K562 (cell line): ENCODE results near the gene CEP135. TPM values are rescaled to one million over a fixed set of nuclear protein-coding genes. Genes with fewer than 3 reads are reported as not detected.
A peak's percentile ranks its signal among the peaks of the same experiment; 100 is the strongest.
"Not testable (repeated sequence)": the region's sequence is repeated elsewhere in the genome, so short reads cannot be mapped to it uniquely, and the experiment has no call there.

Experiments used
- ATAC-seq: fragments of 200-7000 bp; cut with Tn5 transposase; 3 replicates; pipeline ENCODE4 v1.9.1; 2020; ENCODE audit warnings: moderate library complexity
- BruUV-seq: library from RNA; stranded (reverse); fragments of 400-500 nt; replicated peaks from 2 replicates; lab custom pipeline; 2021; lab: Mats Ljungman, UMichigan
- CTCF ChIA-PET: fragments of 300-600 bp; formaldehyde crosslinking; extraction: SDS; loops from one replicate; lab custom pipeline; 2021; ENCODE audit warnings: low intra/inter-chr PET ratio; lab: Yijun Ruan, JAX
- POLR2A ChIA-PET: fragments of 300-600, 350-650 bp; sonication (Branson Sonifier 250); formaldehyde crosslinking; extraction: SDS; loops from one replicate; lab custom pipeline; 2021; ENCODE audit warnings: antibody characterized with exemption, inconsistent platforms; lab: Yijun Ruan, JAX
- DNase-seq, 4 experiments: peaks; one replicate each; pipeline versions ENCODE4 v3.0.0 to v3.0.0-alpha.2; 2011 to 2018; ENCODE audit warnings: low spot score in 3 of 4, mixed read lengths in 3 of 4; ENCODE audit errors: extremely low read depth in 1 of 4
- FAIRE-seq: peaks from 2 replicates; lab custom pipeline; 2011; peaks lifted over from hg19 to GRCh38; lab: Jason Lieb, UNC
- H2AFZ ChIP-seq: 2 replicates; pipeline ENCODE4 v1.6.0; 2011; ENCODE audit warnings: low read depth, low read length, control low read depth, inconsistent platforms
- H3K27ac ChIP-seq: fragments of 200-600 bp; 3 replicates; pipeline ENCODE4 v1.8.0; 2011; ENCODE audit warnings: low read depth, mild to moderate bottlenecking, control low read depth, inconsistent platforms, low read length, moderate library complexity, mixed read lengths; ENCODE audit errors: extremely low read depth
- H3K27me3 ChIP-seq, 2 experiments: fragments of 300-600 bp in 1 of 2; 2 replicates in 1 of 2; 3 replicates in 1 of 2; pipeline versions ENCODE4 v1.6.0 to v1.8.0; 2011; ENCODE audit warnings: inconsistent platforms in 2 of 2, low read length in 2 of 2, mild to moderate bottlenecking in 1 of 2, mixed read lengths in 1 of 2, moderate library complexity in 1 of 2; ENCODE audit not compliant: control insufficient read depth in 2 of 2, insufficient read depth in 2 of 2
- H3K36me3 ChIP-seq: fragments of 300-600 bp; 3 replicates; pipeline ENCODE4 v1.8.0; 2011; ENCODE audit warnings: mild to moderate bottlenecking, low read length, inconsistent platforms; ENCODE audit not compliant: control insufficient read depth, insufficient read depth
- H3K4me1 ChIP-seq, 2 experiments: fragments of 200-600 bp in 1 of 2; replicated peaks in 1 of 2; 2 replicates in 1 of 2; 3 replicates in 1 of 2; pipeline versions ENCODE4 v1.5.1 to v1.8.0; 2011; ENCODE audit warnings: inconsistent platforms in 2 of 2, low read length in 2 of 2, mild to moderate bottlenecking in 1 of 2, mixed read lengths in 1 of 2, moderate library complexity in 1 of 2; ENCODE audit not compliant: control insufficient read depth in 2 of 2, insufficient read depth in 2 of 2
- H3K4me2 ChIP-seq: 2 replicates; pipeline ENCODE4 v1.6.1; 2011; ENCODE audit warnings: low read length, control low read depth, inconsistent platforms, mixed read lengths; ENCODE audit not compliant: insufficient read depth
- H3K4me3 ChIP-seq: fragments of 200-600 bp; sonication (generic), shearing (Covaris generic); 2 replicates; pipeline ENCODE4 v1.5.1; 2016; ENCODE audit warnings: control low read depth, inconsistent platforms
- H3K79me2 ChIP-seq: fragments of 200-600 bp; 3 replicates; pipeline ENCODE4 v1.8.0; 2011; ENCODE audit warnings: low read length, inconsistent platforms; ENCODE audit not compliant: control insufficient read depth, insufficient read depth
- H3K9ac ChIP-seq, 2 experiments: 2 replicates each; pipeline versions ENCODE4 v1.6.0 to v1.6.1; 2011; ENCODE audit warnings: low read depth in 2 of 2, low read length in 2 of 2, control low read depth in 1 of 2, inconsistent platforms in 1 of 2, mild to moderate bottlenecking in 1 of 2, mixed read lengths in 1 of 2; ENCODE audit not compliant: insufficient read depth in 1 of 2
- H3K9me1 ChIP-seq: one replicate; pipeline ENCODE4 v1.6.0; 2011; ENCODE audit warnings: inconsistent platforms, mild to moderate bottlenecking, low read length, moderate library complexity; ENCODE audit not compliant: control insufficient read depth, insufficient read depth
- H3K9me3 ChIP-seq: replicated peaks from 2 replicates; pipeline ENCODE4 v1.5.1; 2011; ENCODE audit warnings: low read depth, low read length, inconsistent platforms; ENCODE audit not compliant: control insufficient read depth, insufficient read depth
- H4K20me1 ChIP-seq: replicated peaks from 2 replicates; pipeline ENCODE4 v1.6.1; 2011; ENCODE audit warnings: low read length, inconsistent platforms, mixed read lengths; ENCODE audit not compliant: control insufficient read depth, insufficient read depth
- CBFA2T3 ChIP-seq: fragments of 450-650 bp; IDR thresholded peaks from 2 replicates; pipeline ENCODE4 v1.6.1; 2017
- PHF8 ChIP-seq: fragments of 200-600 bp; sonication (generic); IDR thresholded peaks from 2 replicates; pipeline ENCODE4 v1.6.1; 2012; ENCODE audit warnings: mixed run types, mild to moderate bottlenecking, inconsistent platforms, low read length, moderate library complexity, borderline replicate concordance
- ZNF121 ChIP-seq: sonication (generic); formaldehyde crosslinking; conservative IDR thresholded peaks from 2 replicates; pipeline ENCODE4 v1.8.0; 2022; ENCODE audit warnings: missing genetic modification reagents
- ZNF24 ChIP-seq: fragments of 450-650 bp; IDR thresholded peaks from 2 replicates; pipeline ENCODE4 v1.6.1; 2016
- WGBS: fragments of 100-300 bp; shearing (Covaris generic); methylation state at CpG from one replicate; pipeline ENCODE4 v1.1.6; 2016; ENCODE audit warnings: low coverage, mixed read lengths; ENCODE audit not compliant: insufficient coverage; ENCODE audit errors: missing lambda C conversion rate; 5-methylcytosine and 5-hydroxymethylcytosine counted together
- in situ Hi-C: fragments of 300-500 bp; cut with MboI; formaldehyde crosslinking; loops from 4 replicates; pipeline ENCODE4 v1.15.0; 2018; ENCODE audit warnings: inconsistent platforms, mixed read lengths
- intact Hi-C: fragments of 100-400 bp; cut with micrococcal nuclease; formaldehyde crosslinking; loops from 2 replicates; pipeline ENCODE4 v1.14.2; 2022
- polyA plus RNA-seq, 8 experiments: library from polyadenylated mRNA; depleted of rRNA in 4 of 8; stranded (reverse) in 5 of 8; unstranded in 3 of 8; fragments of >200 nt; fragmentation: Nextera tagmentation in 2 of 8; fragmentation: Illumina TruSeq in 1 of 8; extraction: Ambion mirVana in 2 of 8; extraction: Trizol in 1 of 8; gene quantifications; 2 replicates each; pipeline versions ENCODE4 v1.2.1 to v1.2.3, GENCODE V29; 2011 to 2014; ENCODE audit warnings: inconsistent platforms in 1 of 8, missing spikeins in 1 of 8
- total RNA-seq, 7 experiments: library from RNA; depleted of rRNA in 6 of 7; stranded (reverse); fragments of >200 nt in 6 of 7; fragmentation: Illumina TruSeq in 2 of 7; extraction: Trizol in 2 of 7; gene quantifications; 2 replicates each; pipeline versions ENCODE4 v1.2.1 to v1.2.3, GENCODE V29; 2011 to 2021; ENCODE audit warnings: low replicate concordance in 1 of 7

CEP135 gene
- total and polyA plus RNA-seq, 9 of the 15 experiments (the other 6 are each of a cell fraction or from before 2014, with no cell fraction given): 3.1 to 18.9 (median 15.3) TPM

DNA sequence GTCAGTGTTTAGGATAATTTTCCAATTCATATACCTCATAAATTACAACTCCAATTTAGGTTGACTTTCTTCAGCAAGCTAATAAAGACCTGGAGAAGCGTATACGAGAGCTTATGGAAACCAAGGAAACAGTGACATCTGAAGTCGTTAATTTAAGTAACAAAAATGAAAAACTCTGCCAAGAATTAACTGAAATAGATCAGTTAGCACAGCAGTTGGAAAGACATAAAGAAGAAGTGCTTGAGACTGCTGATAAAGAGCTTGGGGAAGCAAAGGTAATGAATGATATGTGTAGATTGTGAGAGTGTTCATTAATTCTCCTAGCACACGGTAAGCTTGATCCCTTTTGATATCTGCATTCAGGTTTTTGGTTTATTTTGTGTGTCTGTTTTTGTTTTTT is 16.8 kb downstream of the CEP135 start:
- 56% methylated on average over 4 of the region's 4 CpGs for WGBS
- Histone ChIP-seq H2AFZ (no peak overlapping the region), H4K20me1 (no peaks in the 10 kb centered on the region), H3K27ac (no peak overlapping the region), H3K36me3 (peaks cover 16% of the 10 kb centered on the region; the same call in 2 of the 3 replicates), H3K27me3 (no peaks in the 10 kb centered on the region), H3K9me3 (no peaks in the 10 kb centered on the region), H3K4me2 (no peak overlapping the region), H3K9me1 (no peaks in the 10 kb centered on the region), H3K4me1 (no peaks in the 10 kb centered on the region), H3K79me2 (no peaks in the 10 kb centered on the region), H3K4me3 (no peak overlapping the region)
- intact Hi-C loops (no loop called here), in situ Hi-C loops (no loop called here)
- peak; percentile 26 for FAIRE-seq
- ChIA-PET POLR2A (interaction anchor here (1.0 to 1.7 kb wide), 3 partner anchors 9 to 46 kb away, joined by 3 to 7 read pairs (median 4); no protein-coding TSS in a partner anchor), CTCF (interaction anchor here (0.8 kb wide), 1 partner anchor 902 kb away, joined by 3 read pairs; no protein-coding TSS in a partner anchor)
- ATAC-seq: 0 out of 3 replicates have a peak, but pooled peaks have one; percentile 27
- DNase-seq: no peak
- TF ChIP-seq ZNF24 (0 out of 2 replicates have a peak, but pooled peaks have one; percentile 63), CBFA2T3 (peak; percentile 16; the same call in 1 of the 2 replicates), PHF8 (no peak)
- TF ChIP-seq, all 486 proteins: peak for 2
- H3K9ac ChIP-seq: no peak overlapping the region
- BruUV-seq: no TSS peak

DNA sequence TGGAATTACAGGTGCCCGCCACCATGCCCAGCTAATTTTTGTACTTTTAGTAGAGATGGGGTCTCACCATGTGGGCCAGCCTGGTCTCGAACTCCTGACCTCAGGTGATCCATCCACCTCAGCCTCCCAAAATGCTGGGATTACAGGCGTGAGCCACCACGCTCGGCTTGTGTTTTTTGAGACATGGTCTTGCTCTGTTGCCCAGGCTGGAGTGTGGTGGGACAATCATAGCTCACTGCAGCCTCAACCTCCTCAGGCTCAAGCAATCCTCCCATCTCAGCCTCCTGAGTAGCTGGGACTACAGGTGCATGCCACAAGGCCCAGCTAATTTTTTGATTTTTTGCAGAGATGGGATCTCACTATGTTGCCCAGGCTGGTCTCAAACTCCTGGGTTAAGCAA is 17.6 kb downstream of the CEP135 start:
- BruUV-seq: not testable (repeated sequence)

More for the DNA sequence above, 17.6 kb downstream of the CEP135 start:
- H3K9ac ChIP-seq, FAIRE-seq, DNase-seq, CTCF ChIA-PET, H3K79me2 ChIP-seq, intact Hi-C loops, H3K27me3 ChIP-seq, H2AFZ ChIP-seq, H4K20me1 ChIP-seq, in situ Hi-C loops, H3K4me3 ChIP-seq, H3K9me3 ChIP-seq, ATAC-seq, H3K4me2 ChIP-seq, H3K9me1 ChIP-seq, H3K27ac ChIP-seq, H3K4me1 ChIP-seq: not testable (repeated sequence)
- TF ChIP-seq ZNF121 (CRISPR knock-in tag): peak; percentile 92
- WGBS: 100% methylated on average over 5 of the region's 5 CpGs
- H3K36me3 ChIP-seq: peaks cover 12% of the 10 kb centered on the region; the same call in 2 of the 3 replicates
- POLR2A ChIA-PET: interaction anchor here (1.0 to 1.7 kb wide), 3 partner anchors 9 to 45 kb away, joined by 3 to 7 read pairs (median 4); no protein-coding TSS in a partner anchor
